ENCODE results near the gene ARSG. TPM values are rescaled to one million over a fixed set of nuclear protein-coding genes. Genes with fewer than 3 reads are reported as not detected.

Gene ARSG
- total RNA-seq: 0.97 and 3.8 TPM in 2 replicates

DNA sequence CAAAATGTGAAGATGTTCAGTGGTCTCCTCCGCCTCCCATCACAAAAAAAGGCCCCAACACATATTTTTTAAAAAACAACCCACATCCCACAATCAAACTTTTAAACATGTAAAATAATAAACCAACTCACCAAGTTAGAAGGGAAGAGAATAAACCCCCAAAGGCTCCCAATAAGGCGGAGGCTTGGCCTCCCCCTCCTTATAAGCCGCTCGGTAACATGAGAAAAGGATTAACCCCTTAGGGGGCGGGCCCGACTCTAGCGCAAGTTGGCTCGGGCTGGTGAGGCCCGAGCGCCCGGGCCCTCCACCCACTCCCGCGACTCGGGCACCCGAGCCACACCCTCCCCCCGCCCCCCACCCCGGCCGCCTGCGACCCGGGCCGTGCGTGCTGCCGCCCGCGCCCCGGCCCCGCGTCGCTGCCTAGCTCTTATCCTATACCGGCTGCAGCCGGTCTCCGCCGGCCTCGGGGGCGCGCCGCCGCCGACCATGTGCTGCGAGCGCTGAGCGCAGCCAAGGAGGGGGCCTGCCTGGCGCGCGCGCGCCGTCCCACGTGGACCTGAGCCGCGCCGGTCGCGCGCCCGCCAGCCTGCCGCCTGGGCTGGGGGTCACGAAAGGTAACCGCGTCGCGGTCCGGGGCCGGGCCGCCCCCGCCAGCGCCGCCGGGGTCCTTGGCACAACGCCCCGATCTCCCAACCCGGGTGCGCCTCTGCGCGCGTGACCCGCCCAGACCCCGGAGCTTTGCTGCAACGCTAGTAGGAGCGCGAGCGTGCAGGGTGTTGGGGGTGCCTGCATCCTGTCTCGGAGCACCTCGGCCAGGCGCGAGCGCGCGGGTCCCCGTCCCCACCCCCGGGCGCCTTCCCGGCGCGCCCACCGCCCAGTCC is at the start of gene ARSG, which contains the start of gene SLC16A6:
ARSG (plus strand) TSS at position 541 of the 881 bp plus-strand sequence. CDS start 15,999 bp downstream, outside the sequence.
SLC16A6 (minus strand) TSS at position 173 of the 881 bp plus-strand sequence. CDS start 12,807 bp downstream, outside the sequence.

DNA sequence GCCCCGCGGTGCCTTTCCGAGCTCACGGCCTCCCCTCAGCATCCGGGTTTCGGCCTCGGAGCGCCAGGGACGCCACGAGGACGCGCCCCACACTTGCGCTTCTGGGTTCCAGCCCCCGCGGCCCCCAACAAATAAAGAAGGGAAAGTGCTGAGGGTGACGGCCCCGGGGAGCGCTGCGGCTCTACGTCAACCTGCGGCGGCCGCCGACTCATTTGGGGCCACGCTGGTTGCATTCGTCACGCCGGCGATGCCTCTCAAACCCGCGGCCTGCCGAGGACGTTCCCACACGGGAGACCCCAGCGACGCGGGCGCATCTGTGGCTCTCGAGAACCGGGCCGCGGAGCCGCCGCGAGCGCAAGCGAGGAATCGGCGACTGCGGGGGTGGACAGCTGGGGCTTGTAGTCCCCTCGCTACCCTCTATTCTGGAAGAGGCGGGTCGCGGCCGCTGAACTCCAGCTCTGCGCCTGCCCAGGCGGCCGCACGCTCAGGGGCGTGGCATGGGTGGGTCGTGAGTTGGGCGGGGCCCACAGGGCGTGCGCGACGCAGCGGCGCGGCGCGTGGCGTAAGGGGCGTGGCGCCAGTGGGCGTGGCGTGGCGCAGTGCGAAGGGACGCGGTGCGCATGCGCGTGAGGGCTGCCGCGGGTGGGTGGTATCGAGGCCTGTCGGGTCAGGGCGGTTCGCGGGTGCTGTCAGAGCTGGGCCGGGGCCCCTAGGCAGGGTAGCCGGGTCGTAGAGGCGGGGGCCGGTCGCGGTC is 43.7 kb upstream of the ARSG start, which contains the start of gene AMZ2:
AMZ2 (plus strand) TSS at position 599 of the 754 bp plus-strand sequence. CDS start 2,145 bp downstream, outside the sequence.

DNA sequence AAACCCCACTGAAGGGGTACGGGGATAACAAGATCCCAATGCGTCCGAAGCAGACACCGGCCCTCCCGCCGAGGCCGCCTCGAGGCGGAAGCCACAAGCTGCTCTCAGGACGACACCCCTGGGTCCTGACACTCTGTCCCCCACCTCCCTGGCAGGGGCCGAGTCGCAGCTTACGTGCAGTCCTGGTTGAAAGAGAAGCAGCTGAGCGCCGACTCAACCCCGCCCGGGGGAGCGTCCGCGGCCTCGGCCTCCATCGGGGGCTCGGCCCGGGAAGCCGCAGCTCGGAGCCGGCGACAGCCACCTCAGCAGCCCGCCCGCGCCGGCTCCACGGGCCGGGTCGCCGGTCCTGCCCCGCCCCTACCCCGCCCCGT is 165.9 kb downstream of the ARSG start, which contains the start of gene WIPI1:
WIPI1 (minus strand) TSS at position 329 of the 371 bp plus-strand sequence; CDS start at position 254, 75 bp downstream.

Other genes with a start within 250 kb of the ARSG start
- 37.9 and 38.2 TPM in 2 replicates for gene AMZ2, start 43.5 kb upstream of the ARSG start, total RNA-seq
- gene SLC16A6, start 368 bp upstream of the ARSG start, total RNA-seq: 0.32 and 1.8 TPM in 2 replicates
- 41.8 and 69.3 TPM in 2 replicates for gene WIPI1, start 166.0 kb downstream of the ARSG start, total RNA-seq
- 204 and 444 TPM in 2 replicates for gene PRKAR1A, start 220.9 kb downstream of the ARSG start, total RNA-seq